HCT116 (cell line): Measurements from ENCODE around the gene OSBPL5. TPM values are rescaled to one million over a fixed set of nuclear protein-coding genes. Genes with fewer than 3 reads are reported as not detected.

Experiments
- ATAC-seq: fragments of 200-7000 bp; cut with Tn5 transposase; 2 replicates; pipeline ENCODE4 v1.9.1; 2020; ENCODE audit warnings: mild to moderate bottlenecking, moderate library complexity
- BruUV-seq: library from RNA; stranded (reverse); fragments of 400-500 nt; replicated peaks from 2 replicates; lab custom pipeline; 2021; lab: Mats Ljungman, UMichigan
- CTCF ChIA-PET: fragments of 300-600 bp; sonication (Branson Sonifier 250); formaldehyde crosslinking; loops from one replicate; lab custom pipeline; 2021; ENCODE audit warnings: antibody characterized with exemption; lab: Charles Lee
- POLR2A ChIA-PET: fragments of 300-600, 350-600 bp; sonication (Branson Sonifier 250); formaldehyde crosslinking; loops from one replicate; lab custom pipeline; 2021; ENCODE audit warnings: antibody characterized with exemption; lab: Charles Lee
- RAD21 ChIA-PET, 2 experiments: fragments of 300-600 bp; sonication (Branson Sonifier 250); formaldehyde crosslinking; loops; one replicate each; lab custom pipeline; 2023; ENCODE audit warnings: low total read pairs in 2 of 2; ENCODE audit not compliant: uncharacterized antibody in 2 of 2, unreplicated experiment in 2 of 2, low non-redundant PET in 1 of 2; lab: Charles Lee
- DNase-seq: peaks from one replicate; pipeline ENCODE4 v3.0.0-alpha.2; 2010; ENCODE audit warnings: low read depth, low spot score
- H2AFZ ChIP-seq: fragments of 200-600 bp; shearing (Covaris generic), sonication (generic); 2 replicates; pipeline ENCODE4 v1.6.1; 2017; ENCODE audit warnings: low read depth, mixed run types, mixed read lengths, antibody characterized with exemption, low read length; ENCODE audit not compliant: poor library complexity, severe bottlenecking
- H3K27ac ChIP-seq: 2 replicates; pipeline ENCODE4 v1.5.1; 2012; ENCODE audit warnings: low read depth, low read length
- H3K27me3 ChIP-seq: fragments of 200-600 bp; sonication (generic); 2 replicates; pipeline ENCODE4 v1.6.1; 2016; ENCODE audit warnings: mixed run types, low read length, mixed read lengths; ENCODE audit not compliant: insufficient read depth
- H3K36me3 ChIP-seq, 2 experiments: fragments of 200-500 bp in 1 of 2; fragments of 200-600 bp in 1 of 2; sonication (Bioruptor generic) in 1 of 2; sonication (generic) in 1 of 2; 2 replicates each; pipeline versions ENCODE4 v1.5.1 to v1.6.1; 2014 to 2016; ENCODE audit warnings: low read length in 2 of 2, inconsistent platforms in 1 of 2, mixed read lengths in 1 of 2, mixed run types in 1 of 2; ENCODE audit not compliant: insufficient read depth in 2 of 2, control insufficient read depth in 1 of 2
- H3K4me1 ChIP-seq, 2 experiments: fragments of 200-600 bp in 1 of 2; sonication (generic) in 1 of 2; 2 replicates each; pipeline versions ENCODE4 v1.5.1 to v1.6.1; 2012 to 2017; ENCODE audit warnings: low read length in 2 of 2, inconsistent platforms in 1 of 2, mild to moderate bottlenecking in 1 of 2, mixed read lengths in 1 of 2, mixed run types in 1 of 2, moderate library complexity in 1 of 2; ENCODE audit not compliant: insufficient read depth in 2 of 2, control insufficient read depth in 1 of 2
- H3K4me2 ChIP-seq: fragments of 200-600 bp; sonication (generic); 2 replicates; pipeline ENCODE4 v1.6.1; 2017; ENCODE audit warnings: mixed run types, low read length, mixed read lengths
- H3K4me3 ChIP-seq, 2 experiments: fragments of 200-600 bp in 1 of 2; sonication (generic) in 1 of 2; replicated peaks in 1 of 2; 2 replicates each; pipeline ENCODE4 v1.5.1; 2011 to 2016; ENCODE audit warnings: low read length in 2 of 2, control low read depth in 1 of 2, low read depth in 1 of 2, mild to moderate bottlenecking in 1 of 2, mixed read lengths in 1 of 2, mixed run types in 1 of 2
- H3K79me2 ChIP-seq: fragments of 200-600 bp; sonication (generic); 2 replicates; pipeline ENCODE4 v1.6.1; 2017; ENCODE audit warnings: mild to moderate bottlenecking, mixed run types, low read length, moderate library complexity, mixed read lengths; ENCODE audit not compliant: insufficient read depth
- H3K9ac ChIP-seq: fragments of 200-600 bp; sonication (generic); 2 replicates; pipeline ENCODE4 v1.6.1; 2016; ENCODE audit warnings: low read length, mixed read lengths
- H3K9me2 ChIP-seq: fragments of 200-600 bp; sonication (generic), shearing (Covaris generic); 2 replicates; pipeline ENCODE4 v1.6.1; 2017; ENCODE audit warnings: mixed run types, mild to moderate bottlenecking, moderate library complexity; ENCODE audit not compliant: insufficient read depth
- H3K9me3 ChIP-seq, 2 experiments: fragments of 200-500 bp in 1 of 2; fragments of 200-600 bp in 1 of 2; sonication (Bioruptor generic) in 1 of 2; sonication (generic) in 1 of 2; 2 replicates each; pipeline ENCODE4 v1.6.1; 2014 to 2017; ENCODE audit warnings: low read length in 2 of 2, mixed read lengths in 2 of 2, inconsistent platforms in 1 of 2, low read depth in 1 of 2, mild to moderate bottlenecking in 1 of 2, mixed run types in 1 of 2, moderate library complexity in 1 of 2; ENCODE audit not compliant: control insufficient read depth in 1 of 2, insufficient read depth in 1 of 2
- H4K20me1 ChIP-seq: fragments of 200-600 bp; sonication (generic), shearing (Covaris generic); 2 replicates; pipeline ENCODE4 v1.6.1; 2017; ENCODE audit warnings: mixed run types, mild to moderate bottlenecking, moderate library complexity; ENCODE audit not compliant: insufficient read depth
- CBX3 ChIP-seq: IDR thresholded peaks from 2 replicates; pipeline ENCODE4 v1.6.1; 2012; ENCODE audit warnings: low read depth
- CEBPB ChIP-seq: IDR thresholded peaks from 2 replicates; pipeline ENCODE4 v1.6.1; 2012; ENCODE audit warnings: low read depth
- CTCF ChIP-seq, 3 experiments: fragments of 200-600 bp in 1 of 3; sonication (generic) in 1 of 3; IDR thresholded peaks in 2 of 3; conservative IDR thresholded peaks in 1 of 3; 2 replicates each; pipeline ENCODE4 v1.5.1; 2012 to 2017; ENCODE audit warnings: low read depth in 2 of 3, low read length in 2 of 3, antibody characterized with exemption in 1 of 3, borderline replicate concordance in 1 of 3, control low read depth in 1 of 3, mild to moderate bottlenecking in 1 of 3, mixed read lengths in 1 of 3, mixed run types in 1 of 3, moderate library complexity in 1 of 3; ENCODE audit not compliant: insufficient read depth in 1 of 3
- EGR1 ChIP-seq: IDR thresholded peaks from 2 replicates; pipeline ENCODE4 v1.6.1; 2012; ENCODE audit warnings: low read depth
- ELF1 ChIP-seq: IDR thresholded peaks from 2 replicates; pipeline ENCODE4 v1.6.1; 2012; ENCODE audit warnings: low read depth, borderline replicate concordance
- EZH2 ChIP-seq: fragments of 200-600 bp; sonication (generic); IDR thresholded peaks from 2 replicates; pipeline ENCODE4 v1.6.1; 2017; ENCODE audit warnings: antibody characterized with exemption, mixed run types
- EZH2phosphoT487 ChIP-seq: fragments of 200-600 bp; IDR thresholded peaks from 2 replicates; pipeline ENCODE4 v1.6.1; 2018; ENCODE audit warnings: antibody characterized with exemption, borderline replicate concordance
- JUND ChIP-seq: IDR thresholded peaks from 2 replicates; pipeline ENCODE4 v1.6.1; 2012
- MAX ChIP-seq: IDR thresholded peaks from 2 replicates; pipeline ENCODE4 v1.6.1; 2012
- POLR2A ChIP-seq: IDR thresholded peaks from 2 replicates; pipeline ENCODE4 v1.7.0; 2011; ENCODE audit warnings: borderline replicate concordance; ENCODE audit not compliant: insufficient read depth, insufficient read length; ENCODE audit errors: extremely low read depth
- REST ChIP-seq: IDR thresholded peaks from 2 replicates; pipeline ENCODE4 v1.6.1; 2012; ENCODE audit warnings: low read depth
- SIN3A ChIP-seq: IDR thresholded peaks from 2 replicates; pipeline ENCODE4 v1.6.1; 2012; ENCODE audit warnings: low read depth
- SP1 ChIP-seq: IDR thresholded peaks from 2 replicates; pipeline ENCODE4 v1.6.1; 2012; ENCODE audit warnings: low read depth
- SRF ChIP-seq: IDR thresholded peaks from 2 replicates; pipeline ENCODE4 v1.6.1; 2012; ENCODE audit warnings: low read depth
- YY1 ChIP-seq: IDR thresholded peaks from 2 replicates; pipeline ENCODE4 v1.6.1; 2011; ENCODE audit warnings: low read length, low read depth, moderate library complexity, mild to moderate bottlenecking; ENCODE audit not compliant: insufficient replicate concordance; ENCODE audit errors: extremely low read depth
- ZNF274 ChIP-seq: fragments of 200-500 bp; sonication (Bioruptor generic); IDR thresholded peaks from 2 replicates; pipeline ENCODE4 v1.6.1; 2014; ENCODE audit warnings: mild to moderate bottlenecking, low read depth, low read length, inconsistent platforms
- intact Hi-C: fragments of 100-400 bp; cut with micrococcal nuclease; formaldehyde crosslinking; loops from 2 replicates; pipeline ENCODE4 v1.10.0; 2022
- total RNA-seq: library from RNA; stranded (reverse); gene quantifications from one replicate; pipeline ENCODE4 v1.2.1, GENCODE V29; 2021; ENCODE audit not compliant: unreplicated experiment

OSBPL5 gene
- total RNA-seq, 1 experiment from 2014 or later, result 44.2 TPM

- ChIA-PET RAD21 (no interaction called here), POLR2A (no interaction called here), CTCF (no interaction called here)
- Histone ChIP-seq H3K79me2 (no peaks in the 10 kb centered on the region), H3K9ac (no peak overlapping the region), H3K4me2 (no peak overlapping the region), H4K20me1 (no peaks in the 10 kb centered on the region), H2AFZ (no peak overlapping the region), H3K36me3 (no peaks in the 10 kb centered on the region), H3K27ac (no peak overlapping the region), H3K4me3 (no peak overlapping the region), H3K9me3 (no peaks in the 10 kb centered on the region), H3K27me3 (peaks cover 22% of the 10 kb centered on the region; the same call in 1 of the 2 replicates), H3K9me2 (no peaks in the 10 kb centered on the region), H3K4me1 (no peaks in the 10 kb centered on the region)
- TF ChIP-seq SRF (no peak), JUND (no peak), ZNF274 (no peak), EZH2 (no peak), REST (no peak), CBX3 (no peak), MAX (no peak), CTCF (IDR thresholded peaks at IDR 0.05 in 2 of 3, conservative IDR thresholded peaks at IDR 0.05 in 1 of 3; ENCODE audit: borderline replicate concordance in 1 of 3, insufficient read depth in 1 of 3, low read depth in 2 of 3, low read length in 2 of 3) (no peak), POLR2A (no peak), SIN3A (no peak), EZH2phosphoT487 (no peak), EGR1 (no peak), SP1 (no peak), YY1 (no peak), ELF1 (no peak), CEBPB (no peak)
- BruUV-seq, result no TSS peak
- intact Hi-C loops, result no loop called here
- ATAC-seq (no peak), DNase-seq (no peak)
Observed at GRCh38 chr11:3197878-3198528, 32.9 kb upstream of the OSBPL5 start.
